Left forelimb (tissue), 1 donor: ENCODE measurements around the gene CD59.
"Not testable (repeated sequence)": the region's sequence is repeated elsewhere in the genome, so short reads cannot be mapped to it uniquely, and the experiment has no call there.

Source experiments
- DNase-seq: peaks from one replicate; pipeline ENCODE4 v3.0.0-alpha.2; 2018; ENCODE audit warnings: low spot score

The CD59 gene

DNA sequence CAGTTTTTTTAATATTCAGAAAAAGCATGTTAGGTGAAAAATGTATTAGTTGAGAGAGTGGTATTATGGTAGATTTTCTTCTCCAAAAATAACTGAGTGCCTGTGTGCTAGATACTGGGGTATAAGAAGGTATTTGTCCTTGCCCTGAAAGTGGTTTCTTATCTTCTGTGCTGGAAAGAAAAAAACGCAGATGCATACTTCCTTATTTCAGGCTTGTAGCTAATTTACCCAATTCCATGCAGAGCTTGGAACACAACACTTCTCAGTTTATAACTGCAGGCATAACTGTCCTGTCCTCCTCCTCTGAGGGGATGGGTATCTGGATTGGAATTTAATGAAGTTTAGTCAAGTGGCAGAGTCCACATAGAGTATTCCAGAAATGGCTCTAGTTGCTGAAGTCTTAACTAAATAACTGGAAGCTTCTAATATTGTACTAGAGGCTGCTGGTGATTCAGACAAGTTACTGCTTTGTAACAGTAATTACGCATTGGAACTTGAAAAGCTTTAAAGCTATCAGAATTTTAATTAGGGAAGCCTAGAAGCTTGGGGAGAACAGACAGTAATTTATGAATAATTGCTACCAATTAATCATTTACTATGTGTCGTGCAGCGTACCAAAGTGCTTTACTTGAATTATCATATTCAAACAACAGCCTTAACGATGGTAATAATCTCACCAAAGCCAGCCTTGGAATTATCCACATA is 22.9 kb downstream of the CD59 start:
- DNase-seq, result no peak

DNA sequence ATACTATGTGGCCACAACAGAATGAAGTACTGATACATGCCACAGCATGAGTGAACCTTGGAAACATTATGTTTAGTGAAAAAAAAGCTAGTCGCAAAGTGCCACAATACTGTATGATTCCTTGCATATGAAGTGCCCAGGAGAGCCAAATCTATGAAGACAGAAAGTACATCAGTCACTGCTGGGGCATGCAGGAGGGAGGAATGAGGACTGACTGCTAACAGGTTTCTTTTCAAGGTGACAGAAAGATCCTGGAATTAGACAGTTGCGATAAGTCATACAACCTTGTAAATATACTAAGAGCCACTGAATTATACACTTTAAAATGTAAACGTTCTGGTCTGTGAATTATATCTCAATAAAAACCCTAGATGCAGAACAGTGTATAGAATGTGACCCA is 23.8 kb downstream of the CD59 start:
- DNase-seq, result no peak

GRCh38 chr11:33709466-33709865 is 26.8 kb downstream of the CD59 start:
- no peak for DNase-seq

DNA sequence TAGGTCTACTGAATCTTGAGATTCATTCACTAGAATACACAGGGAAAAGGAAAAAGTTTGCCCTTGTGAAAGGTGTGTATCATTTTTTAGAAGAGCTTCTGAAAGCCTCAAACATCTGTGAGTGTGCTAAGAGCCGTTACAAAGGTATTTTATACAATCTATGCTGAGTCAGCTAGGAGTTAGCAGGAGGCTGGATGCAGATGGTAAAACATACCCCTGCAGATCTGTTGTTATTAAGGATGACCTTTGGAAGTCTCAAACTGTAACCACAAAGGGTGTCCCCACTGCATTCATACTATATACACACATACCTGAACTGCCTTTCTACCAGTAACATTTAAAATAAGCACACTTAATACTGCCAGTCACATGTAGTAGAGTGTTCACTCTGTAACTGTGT is 27.2 kb downstream of the CD59 start:
- no peak for DNase-seq

DNA sequence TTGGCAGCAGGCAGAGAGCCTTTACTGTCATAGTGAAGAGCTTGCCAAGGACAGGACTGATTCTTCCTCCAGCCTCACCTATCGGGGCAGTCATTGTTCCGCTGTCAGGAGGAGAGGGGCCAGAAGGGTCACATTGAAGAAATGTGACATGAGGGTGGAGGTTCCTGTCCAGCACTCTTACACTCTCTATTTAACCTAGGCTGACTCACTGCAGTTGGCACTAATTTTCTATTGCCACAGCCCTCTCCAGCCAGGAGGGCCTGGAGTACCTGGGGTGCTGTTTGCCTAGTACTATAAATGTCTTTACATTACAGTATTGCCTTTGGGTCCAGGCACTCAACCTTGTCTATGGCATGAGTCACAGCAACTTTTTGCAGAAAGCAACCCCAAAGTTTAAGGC is 28.4 kb downstream of the CD59 start:
- not testable (repeated sequence) for DNase-seq

GRCh38 chr11:33706966-33707365 is 29.3 kb downstream of the CD59 start:
- no peak for DNase-seq

GRCh38 chr11:33706546-33706945 is 29.7 kb downstream of the CD59 start:
- no peak for DNase-seq

DNA sequence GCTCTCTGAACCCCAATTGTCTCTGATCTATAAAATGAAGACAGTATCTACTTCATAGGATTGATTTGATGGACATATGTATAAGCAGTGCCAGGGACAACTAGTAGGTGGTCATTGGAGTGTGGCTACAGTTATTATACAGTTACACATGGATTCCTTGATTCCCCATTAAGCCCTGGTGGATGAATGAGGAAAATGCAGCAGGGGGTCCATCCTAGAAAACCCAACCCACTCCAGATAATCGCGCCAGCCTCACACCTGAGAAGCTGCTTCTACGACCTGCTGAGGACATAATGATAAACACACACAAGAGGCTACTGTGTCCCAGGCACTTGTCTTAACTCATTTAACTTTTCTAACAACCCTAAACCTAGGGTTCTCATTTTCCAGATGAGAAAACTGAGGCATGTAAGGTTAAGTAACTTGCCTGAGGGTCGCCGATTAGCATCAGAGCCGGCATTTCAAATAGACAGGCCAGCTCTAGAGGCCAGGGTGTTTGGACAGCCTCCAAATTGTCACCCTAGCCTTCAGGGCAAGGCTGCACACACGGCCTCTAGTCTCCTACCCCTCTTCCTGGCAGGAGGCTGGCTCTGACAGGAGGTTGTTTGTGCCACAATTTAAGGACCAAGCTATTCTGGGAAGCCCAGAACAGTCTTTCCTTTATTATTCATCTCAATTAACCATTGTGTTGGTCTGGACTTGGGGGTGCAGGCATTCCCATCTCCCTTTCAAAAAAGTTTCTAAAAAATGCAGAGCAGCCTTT is 31.8 kb downstream of the CD59 start:
- no peak for DNase-seq

GRCh38 chr11:33703788-33704187 is 32.4 kb downstream of the CD59 start:
- no peak for DNase-seq

DNA sequence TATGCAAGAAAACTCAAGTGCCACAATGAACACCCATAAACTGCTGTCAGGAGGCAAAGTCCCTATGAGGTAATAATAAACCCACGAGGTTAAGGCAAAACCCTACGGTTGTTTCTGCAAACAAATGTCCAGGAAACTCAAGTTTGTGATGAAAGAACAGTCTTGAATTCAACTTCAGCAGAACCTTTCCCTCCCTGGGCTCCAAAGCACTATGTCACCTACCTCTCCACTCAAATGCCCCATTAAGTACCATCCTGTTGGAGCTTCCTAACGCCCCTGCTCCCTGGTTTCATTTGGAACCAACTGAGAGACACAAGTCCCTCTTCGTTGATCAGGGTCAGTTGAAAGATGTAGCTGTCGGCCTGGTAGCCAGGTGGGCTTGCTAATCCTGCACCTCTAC is 33.0 kb downstream of the CD59 start:
- no peak for DNase-seq

GRCh38 chr11:33701302-33702230 is 34.7 kb downstream of the CD59 start:
- no peak for DNase-seq

DNA sequence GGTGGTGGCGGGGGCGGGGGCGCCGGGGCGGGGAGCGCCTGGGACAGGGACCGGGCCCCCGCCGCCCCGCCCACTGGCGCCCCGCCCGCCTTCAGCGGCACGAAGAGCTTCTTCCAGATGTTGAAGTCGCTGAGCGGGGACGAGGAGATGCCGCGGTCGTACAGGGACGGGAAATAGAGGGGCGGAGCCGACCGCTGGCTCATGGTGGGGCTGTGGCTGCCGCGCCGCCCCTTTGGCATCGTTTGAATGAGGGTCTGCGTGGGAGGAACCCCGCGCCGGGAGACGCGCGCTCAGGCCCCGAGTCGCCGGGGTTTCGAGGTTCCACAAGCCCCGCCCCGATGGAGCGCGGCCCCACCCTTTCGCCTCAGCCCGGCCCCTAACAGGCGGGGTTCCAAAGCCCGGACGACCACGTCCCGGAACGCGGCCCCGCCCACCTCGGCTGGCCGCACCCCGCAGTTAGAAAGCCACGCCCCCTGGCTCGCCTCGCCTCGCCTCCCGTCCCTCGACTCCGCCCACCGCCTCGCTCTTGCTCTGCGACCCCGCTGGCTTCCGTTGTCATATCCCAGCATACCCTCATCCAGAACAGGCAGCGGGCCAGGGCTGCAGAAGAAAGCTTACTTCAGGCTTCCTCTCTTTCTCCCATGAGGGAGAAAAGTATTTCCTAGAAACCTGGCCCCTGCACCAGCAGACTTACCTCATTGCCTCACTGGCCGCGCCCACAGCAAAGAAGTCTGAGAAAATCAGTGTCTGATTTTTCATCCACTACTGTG is 35.5 kb downstream of the CD59 start, which contains the start of gene C11orf91:
C11orf91 (minus strand) TSS at position 325 of the 770 bp plus-strand sequence; CDS start at position 239, 86 bp downstream.
- peak; percentile 100 for DNase-seq

GRCh38 chr11:33700063-33700501 is 36.1 kb downstream of the CD59 start:
- no peak for DNase-seq

DNA sequence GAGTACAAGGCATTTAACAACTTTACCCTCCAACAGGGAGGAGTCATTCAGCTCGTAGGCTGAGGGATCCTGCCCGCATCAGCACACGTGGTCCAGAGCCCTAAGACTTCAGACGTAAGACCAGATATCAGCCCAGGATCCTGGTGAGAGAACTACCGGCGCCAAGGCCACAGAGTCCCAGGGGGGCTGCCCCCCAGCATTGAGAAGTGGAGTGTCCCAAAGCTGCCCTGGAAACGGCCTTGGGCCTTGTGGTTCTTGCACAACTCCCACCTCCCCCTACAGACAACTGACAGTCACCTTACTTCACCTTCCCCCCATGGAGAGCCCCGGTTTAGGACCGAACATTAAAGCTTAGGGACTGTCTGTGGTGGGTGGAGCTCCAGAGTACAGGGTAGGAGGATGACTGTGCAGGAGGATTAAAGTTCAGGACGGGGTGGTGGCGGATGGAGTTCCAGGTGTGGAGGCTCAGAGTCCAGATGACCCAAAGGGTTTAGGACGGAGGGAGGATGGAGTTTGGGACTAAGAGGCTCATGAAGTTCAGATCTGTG is 36.6 kb downstream of the CD59 start:
- DNase-seq, result no peak

DNA sequence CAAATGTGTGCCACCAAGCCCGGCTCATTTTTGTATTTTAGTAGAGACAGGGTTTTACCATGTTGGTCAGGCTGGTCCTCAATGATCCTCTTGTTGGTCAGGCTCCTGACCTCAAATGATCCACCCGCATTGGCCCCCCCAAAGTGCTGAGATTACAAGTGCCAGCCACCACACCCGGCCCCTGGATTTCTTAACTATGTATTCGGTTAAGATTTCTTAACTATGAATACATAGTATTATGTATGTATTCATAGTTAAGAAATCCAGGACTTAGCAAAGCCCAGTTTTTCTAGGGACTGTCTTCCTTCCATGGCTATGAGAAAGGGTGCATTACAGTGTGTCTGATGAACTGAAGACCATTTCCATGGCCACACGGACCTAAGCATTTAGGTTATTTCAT is 37.3 kb downstream of the CD59 start:
- no peak for DNase-seq

GRCh38 chr11:33697997-33698396 is 38.2 kb downstream of the CD59 start:
- no peak for DNase-seq

GRCh38 chr11:33696931-33697638 is 39.1 kb downstream of the CD59 start:
- DNase-seq, result no peak

DNA sequence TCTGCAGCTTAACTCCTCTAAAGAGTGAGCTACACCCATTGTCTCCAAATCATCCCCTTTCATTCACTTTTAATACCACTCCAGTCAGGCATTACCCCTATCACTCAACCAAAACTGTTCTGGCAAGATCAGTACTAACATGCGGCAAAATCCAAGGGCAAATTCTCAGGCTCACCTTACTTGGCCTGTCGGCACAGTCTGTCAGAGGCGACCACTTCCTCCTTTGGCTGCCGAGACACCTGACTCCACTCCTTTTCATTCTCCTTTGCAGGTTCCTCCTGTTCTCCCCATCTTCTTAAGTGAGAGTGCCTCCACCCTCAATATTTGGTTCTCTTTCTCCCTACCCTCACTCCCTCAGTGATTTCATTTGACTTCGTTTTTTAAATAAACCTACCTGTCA is 39.8 kb downstream of the CD59 start:
- no peak for DNase-seq

DNA sequence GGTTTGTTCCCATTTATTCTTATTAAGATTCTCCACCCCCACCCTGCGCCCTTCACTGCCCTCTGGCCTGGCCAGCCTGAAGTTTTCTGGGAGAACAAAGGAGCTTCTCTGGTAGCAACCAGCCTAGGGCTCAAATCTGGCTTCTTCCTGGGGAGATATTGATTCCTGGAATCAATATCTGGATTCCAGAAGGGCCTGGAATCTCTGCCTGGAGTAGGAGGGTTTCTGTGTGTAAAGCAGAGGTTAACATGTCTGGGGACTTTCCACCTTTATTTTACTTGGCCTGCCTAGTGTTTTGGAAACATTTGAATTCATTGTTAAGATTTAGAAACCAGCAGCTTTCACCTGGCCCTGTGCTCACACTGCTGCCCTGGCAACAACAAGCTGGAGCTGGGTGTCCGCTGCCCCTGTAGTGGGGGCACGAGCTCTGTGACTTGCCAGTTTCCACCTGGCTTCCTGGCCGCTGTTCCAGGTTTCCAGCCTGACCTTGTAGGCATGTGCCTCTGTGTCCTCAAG is 41.1 kb downstream of the CD59 start:
- no peak for DNase-seq

- no peak for DNase-seq
Observed at GRCh38 chr11:33694346-33695050, 41.7 kb downstream of the CD59 start.
